Nephron progenitor cell (in vitro differentiated cells): ENCODE measurements around the gene B3GLCT.

Source experiments
- DNase-seq: peaks from one replicate; pipeline ENCODE4 v3.0.0; 2021
- H3K27ac Mint-ChIP-seq: 2 replicates; pipeline ENCODE4 v1.8.0; 2021; ENCODE audit warnings: mild to moderate bottlenecking, moderate library complexity, mixed read lengths
- H3K27me3 Mint-ChIP-seq: 2 replicates; pipeline ENCODE4 v1.8.0; 2021; ENCODE audit warnings: mild to moderate bottlenecking, low read depth, mixed read lengths; ENCODE audit not compliant: poor library complexity
- H3K36me3 Mint-ChIP-seq: 2 replicates; pipeline ENCODE4 v1.8.0; 2021; ENCODE audit warnings: low read depth, mixed read lengths
- H3K4me1 Mint-ChIP-seq: 2 replicates; pipeline ENCODE4 v1.8.0; 2021; ENCODE audit warnings: mixed read lengths
- H3K4me3 Mint-ChIP-seq: 2 replicates; pipeline ENCODE4 v1.8.0; 2021; ENCODE audit warnings: mild to moderate bottlenecking, moderate library complexity, mixed read lengths
- H3K9me3 Mint-ChIP-seq: 2 replicates; pipeline ENCODE4 v1.8.0; 2021; ENCODE audit warnings: mild to moderate bottlenecking, moderate library complexity, mixed read lengths
- CTCF ChIP-seq: fragments of 200-600 bp; sonication (generic); IDR thresholded peaks from 2 replicates; pipeline ENCODE4 v1.5.0; 2021; ENCODE audit warnings: antibody characterized with exemption

The B3GLCT gene

GRCh38 chr13:31261241-31261640, 61.5 kb downstream of the B3GLCT start:
- TF ChIP-seq CTCF, result no peak
- H3K27ac Mint-ChIP-seq, result no peak overlapping the region
- peaks cover 6% of the 10 kb centered on the region for H3K9me3 Mint-ChIP-seq
- no peak overlapping the region for H3K4me3 Mint-ChIP-seq
- H3K36me3 Mint-ChIP-seq, result peaks cover 37% of the 10 kb centered on the region
- DNase-seq, result no peak
- peaks cover 4% of the 10 kb centered on the region for H3K27me3 Mint-ChIP-seq
- no peaks in the 10 kb centered on the region for H3K4me1 Mint-ChIP-seq

GRCh38 chr13:31263346-31263745, 63.6 kb downstream of the B3GLCT start:
- H3K27ac Mint-ChIP-seq, result no peak overlapping the region
- TF ChIP-seq CTCF, result no peak

GRCh38 chr13:31264151-31264550, 64.4 kb downstream of the B3GLCT start:
- DNase-seq, result no peak
- Mint-ChIP-seq H3K27ac (no peak overlapping the region), H3K4me3 (no peak overlapping the region), H3K4me1 (no peaks in the 10 kb centered on the region), H3K27me3 (peaks cover 4% of the 10 kb centered on the region), H3K36me3 (peaks cover 49% of the 10 kb centered on the region), H3K9me3 (peaks cover 1% of the 10 kb centered on the region)
- no peak for TF ChIP-seq CTCF

More at GRCh38 chr13:31263346-31263745, 63.6 kb downstream of the B3GLCT start:
- Mint-ChIP-seq H3K4me1 (no peaks in the 10 kb centered on the region), H3K27me3 (peaks cover 4% of the 10 kb centered on the region), H3K36me3 (peaks cover 41% of the 10 kb centered on the region), H3K4me3 (no peak overlapping the region), H3K9me3 (no peaks in the 10 kb centered on the region)
- no peak for DNase-seq

GRCh38 chr13:31267126-31267784, 67.5 kb downstream of the B3GLCT start:
- no peaks in the 10 kb centered on the region for H3K4me1 Mint-ChIP-seq
- TF ChIP-seq CTCF, result no peak
- H3K4me3 Mint-ChIP-seq, result no peak overlapping the region
- H3K9me3 Mint-ChIP-seq, result peaks cover 26% of the 10 kb centered on the region
- H3K27me3 Mint-ChIP-seq, result peaks cover 1% of the 10 kb centered on the region
- H3K27ac Mint-ChIP-seq, result no peak overlapping the region
- DNase-seq, result no peak
- H3K36me3 Mint-ChIP-seq, result peaks cover 62% of the 10 kb centered on the region

- peak overlapping the region; percentile 14 for H3K27ac Mint-ChIP-seq
Observed at GRCh38 chr13:31274390-31274789, 74.6 kb downstream of the B3GLCT start.

More at GRCh38 chr13:31274390-31274789, 74.6 kb downstream of the B3GLCT start:
- no peak for TF ChIP-seq CTCF
- H3K9me3 Mint-ChIP-seq, result peaks cover 37% of the 10 kb centered on the region
- H3K27me3 Mint-ChIP-seq, result peaks cover 3% of the 10 kb centered on the region
- no peak for DNase-seq
- H3K4me3 Mint-ChIP-seq, result no peak overlapping the region
- peaks cover 87% of the 10 kb centered on the region for H3K36me3 Mint-ChIP-seq
- no peaks in the 10 kb centered on the region for H3K4me1 Mint-ChIP-seq
